GM12875 (cell line): ENCODE results near the gene CADPS2.

Experiments used
- H3K4me3 ChIP-seq: one replicate; pipeline ENCODE4 v1.5.1; 2011; ENCODE audit warnings: low read depth, low read length, control low read depth
- TF ChIP-seq, protein P1 (sequence below): IDR thresholded peaks from 2 replicates; pipeline ENCODE4 v1.5.1; 2011; ENCODE audit warnings: low read depth, mild to moderate bottlenecking, control low read depth, inconsistent platforms, low read length, moderate library complexity, borderline replicate concordance; ENCODE audit not compliant: insufficient read depth

Gene CADPS2

DNA sequence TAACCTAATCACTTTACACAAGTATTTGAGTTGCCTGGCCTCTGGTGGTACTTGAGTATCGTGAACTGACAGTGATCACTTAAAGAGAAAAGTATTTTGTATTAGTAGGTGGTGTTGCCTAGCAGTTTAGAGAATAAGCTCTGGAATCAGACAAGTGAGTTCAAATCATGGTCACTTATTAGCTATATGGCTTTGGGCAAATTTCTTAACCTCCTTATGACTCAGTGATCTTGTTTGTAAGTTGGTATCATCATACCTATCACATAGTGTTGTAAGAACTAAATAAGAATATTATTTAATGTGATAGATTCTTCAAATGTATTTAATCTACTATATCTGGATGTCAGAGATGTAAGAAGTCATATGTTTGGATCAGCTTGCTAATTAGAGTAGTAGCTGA lies 351.2 kb downstream of the CADPS2 start:
- TF ChIP-seq, protein P1, sequence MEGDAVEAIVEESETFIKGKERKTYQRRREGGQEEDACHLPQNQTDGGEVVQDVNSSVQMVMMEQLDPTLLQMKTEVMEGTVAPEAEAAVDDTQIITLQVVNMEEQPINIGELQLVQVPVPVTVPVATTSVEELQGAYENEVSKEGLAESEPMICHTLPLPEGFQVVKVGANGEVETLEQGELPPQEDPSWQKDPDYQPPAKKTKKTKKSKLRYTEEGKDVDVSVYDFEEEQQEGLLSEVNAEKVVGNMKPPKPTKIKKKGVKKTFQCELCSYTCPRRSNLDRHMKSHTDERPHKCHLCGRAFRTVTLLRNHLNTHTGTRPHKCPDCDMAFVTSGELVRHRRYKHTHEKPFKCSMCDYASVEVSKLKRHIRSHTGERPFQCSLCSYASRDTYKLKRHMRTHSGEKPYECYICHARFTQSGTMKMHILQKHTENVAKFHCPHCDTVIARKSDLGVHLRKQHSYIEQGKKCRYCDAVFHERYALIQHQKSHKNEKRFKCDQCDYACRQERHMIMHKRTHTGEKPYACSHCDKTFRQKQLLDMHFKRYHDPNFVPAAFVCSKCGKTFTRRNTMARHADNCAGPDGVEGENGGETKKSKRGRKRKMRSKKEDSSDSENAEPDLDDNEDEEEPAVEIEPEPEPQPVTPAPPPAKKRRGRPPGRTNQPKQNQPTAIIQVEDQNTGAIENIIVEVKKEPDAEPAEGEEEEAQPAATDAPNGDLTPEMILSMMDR: no peak
- no peak overlapping the region for H3K4me3 ChIP-seq

DNA sequence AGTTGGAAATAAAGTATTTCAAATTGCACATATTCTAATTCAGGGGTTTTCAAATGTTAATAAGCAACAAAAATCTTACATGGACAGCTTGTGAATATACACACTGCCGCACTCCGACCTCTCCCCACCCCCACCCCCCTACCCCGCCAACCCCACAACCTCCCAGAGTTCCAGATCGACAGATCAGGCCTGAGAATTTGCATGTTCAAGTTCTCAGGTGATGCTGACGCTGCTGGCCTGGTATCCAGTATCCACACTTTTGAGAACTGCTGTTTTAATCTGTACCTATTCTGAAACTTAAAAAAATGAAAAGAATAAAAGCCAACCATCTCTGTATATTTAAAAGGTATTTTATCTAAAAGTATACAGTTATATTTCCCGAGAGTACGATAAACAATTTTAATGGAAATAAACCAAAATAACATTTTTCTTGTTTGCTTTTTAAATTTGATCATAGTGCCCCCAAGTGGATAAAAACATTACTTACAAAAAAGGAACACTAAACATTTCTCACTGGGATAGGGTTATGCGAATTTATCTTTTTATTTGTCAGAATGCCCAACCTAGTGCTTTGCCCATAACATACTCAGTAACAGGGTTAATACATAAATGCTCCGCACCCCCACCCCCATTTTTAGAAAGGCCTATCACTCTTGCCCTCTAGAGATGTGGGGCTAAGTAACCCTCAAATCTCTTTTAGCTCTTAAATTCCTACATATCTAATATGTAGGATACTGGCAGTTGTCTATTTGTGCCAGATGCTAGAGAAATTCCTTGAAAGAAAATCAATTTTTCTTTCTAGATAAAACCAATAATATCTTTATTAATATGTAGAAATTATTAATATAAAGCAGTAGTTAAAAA lies 353.6 kb downstream of the CADPS2 start:
- H3K4me3 ChIP-seq: no peak overlapping the region
- TF ChIP-seq, protein P1: no peak

DNA sequence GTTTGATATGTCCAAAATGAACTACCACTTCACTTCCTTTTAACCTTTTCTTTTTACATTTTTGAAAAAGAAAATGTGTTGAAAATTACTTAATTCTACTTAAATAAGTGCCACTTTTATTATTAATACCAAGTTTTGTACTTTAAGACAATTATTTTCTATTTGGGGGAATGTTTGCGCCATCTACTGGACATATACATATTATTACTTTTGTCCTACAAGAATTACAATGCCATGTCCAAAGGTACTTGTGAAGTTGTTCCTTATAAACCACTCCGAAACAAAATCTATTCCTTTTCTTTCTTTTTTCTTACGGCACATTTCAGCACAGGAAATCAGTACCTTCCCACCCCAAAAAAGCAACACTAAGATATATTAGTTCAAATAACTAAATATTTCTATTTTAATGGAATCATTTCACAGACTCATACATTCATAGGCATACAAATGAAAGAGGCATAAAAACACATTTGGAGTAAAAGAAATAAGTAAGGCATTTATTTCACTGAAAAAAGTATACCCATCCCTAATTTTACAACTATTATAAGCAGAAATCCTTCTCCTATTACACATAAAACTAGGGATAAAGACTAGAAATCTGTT lies 357.3 kb downstream of the CADPS2 start:
- TF ChIP-seq, protein P1: no peak

DNA sequence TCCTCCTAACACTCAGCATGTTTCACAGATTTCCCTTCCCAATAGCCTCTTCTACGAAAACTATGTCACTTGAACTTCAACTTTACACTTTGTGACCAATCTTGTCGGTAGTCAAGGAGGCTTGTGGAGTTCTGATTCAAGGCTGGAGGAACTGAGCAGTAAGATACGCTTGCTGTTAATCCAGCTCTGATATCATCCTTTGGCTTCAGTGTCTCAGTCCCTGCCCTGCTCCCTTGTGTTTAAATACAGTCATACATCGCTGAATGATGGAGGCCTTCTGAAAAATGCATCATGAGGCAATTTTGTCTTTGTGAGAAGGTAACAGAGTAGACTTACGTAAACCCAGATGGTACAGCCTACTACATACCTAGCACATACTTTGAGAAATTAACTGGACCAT lies 360.9 kb downstream of the CADPS2 start:
- H3K4me3 ChIP-seq: no peak overlapping the region
- TF ChIP-seq, protein P1: no peak

More for the DNA sequence above, 357.3 kb downstream of the CADPS2 start:
- no peak overlapping the region for H3K4me3 ChIP-seq

DNA sequence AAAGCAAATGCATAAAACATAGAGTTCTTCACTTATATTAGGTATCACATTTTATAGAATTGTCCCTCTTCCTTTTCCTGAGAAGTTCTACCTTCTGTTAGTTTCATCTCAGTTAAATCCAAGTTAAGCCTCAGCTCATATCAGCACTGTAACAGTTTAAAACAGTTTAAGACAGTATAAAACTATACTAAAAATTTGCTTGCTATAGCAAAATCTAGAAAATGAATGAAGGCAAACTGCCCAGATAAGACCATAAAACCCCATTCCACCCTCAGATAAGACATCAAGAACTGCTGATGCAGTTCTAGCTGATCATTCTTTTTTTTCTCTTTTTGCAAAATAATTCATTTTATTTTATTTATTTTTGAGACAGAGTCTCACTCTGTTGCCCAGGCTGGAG lies 364.5 kb downstream of the CADPS2 start:
- H3K4me3 ChIP-seq: no peak overlapping the region
- TF ChIP-seq, protein P1: no peak

DNA sequence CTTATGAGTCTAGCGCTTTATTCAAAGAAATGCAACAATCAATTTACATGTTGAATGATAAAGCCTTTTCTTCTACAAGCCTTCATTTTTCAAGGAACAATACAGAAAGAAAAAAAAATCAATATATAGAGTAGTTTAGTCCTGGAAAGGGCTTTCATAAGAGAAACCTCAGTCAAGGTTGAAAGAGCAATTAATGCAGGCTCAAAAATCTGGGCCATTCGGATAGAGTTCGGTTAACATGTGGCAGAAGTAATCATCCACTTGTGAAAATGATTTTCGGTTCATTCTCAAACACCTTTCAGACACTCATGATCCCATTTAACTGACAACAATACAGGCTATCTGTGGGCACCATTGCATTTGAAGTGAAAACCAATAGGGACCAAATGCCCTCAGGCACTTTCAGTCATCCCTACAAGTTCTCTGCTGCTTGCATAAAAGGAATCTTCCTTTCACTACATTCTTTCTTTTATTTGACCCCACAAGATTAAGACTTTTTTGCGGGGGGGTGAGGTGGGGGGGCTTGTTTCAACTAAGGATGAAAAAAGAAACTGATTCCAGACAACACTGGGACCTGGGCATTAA lies 365.2 kb downstream of the CADPS2 start:
- TF ChIP-seq, protein P1: no peak

DNA sequence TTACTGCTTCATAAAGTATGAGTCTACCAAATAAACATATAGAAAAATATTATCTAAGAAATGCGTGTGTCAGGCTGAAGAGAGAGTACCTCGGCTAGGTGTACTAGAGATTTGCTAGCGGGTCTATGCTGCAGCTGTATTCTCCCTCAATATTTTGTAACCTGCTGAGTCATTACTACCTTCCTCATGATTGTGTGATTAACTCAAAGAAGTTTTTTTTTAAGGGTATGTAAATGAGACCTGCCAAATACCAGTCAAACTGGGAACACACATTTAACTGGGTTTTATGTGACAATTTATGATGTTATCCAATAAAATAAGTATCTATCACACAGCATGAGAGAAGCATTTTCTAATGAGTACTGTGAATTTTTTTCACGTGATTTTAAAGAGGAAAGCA lies 367.8 kb downstream of the CADPS2 start:
- no peak overlapping the region for H3K4me3 ChIP-seq

More for the DNA sequence above, 365.2 kb downstream of the CADPS2 start:
- no peak overlapping the region for H3K4me3 ChIP-seq

More for the DNA sequence above, 367.8 kb downstream of the CADPS2 start:
- TF ChIP-seq, protein P1: no peak
